ENCODE data around the gene NAALADL2.

The NAALADL2 gene

DNA sequence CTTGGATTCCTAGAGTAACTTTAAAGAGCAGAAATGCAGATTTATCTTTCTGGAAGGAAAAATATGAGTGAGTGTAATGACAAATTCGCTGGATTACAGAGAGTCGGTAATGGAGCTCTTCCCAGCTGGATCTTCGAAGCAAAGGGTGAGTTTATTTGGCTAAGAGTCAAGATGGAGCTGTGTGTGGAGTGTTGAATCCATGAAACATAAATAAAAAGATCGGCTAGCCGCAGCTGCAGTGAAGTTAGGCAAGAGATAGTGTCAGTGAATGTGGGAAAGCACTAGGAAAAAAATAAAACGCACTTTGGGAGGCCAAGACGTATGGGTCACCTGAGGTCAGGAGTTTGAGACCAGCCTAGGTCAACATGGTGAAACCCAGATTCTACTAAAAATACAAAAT is 10.3 kb downstream of the NAALADL2 start:
- TF ChIP-seq, protein P1, sequence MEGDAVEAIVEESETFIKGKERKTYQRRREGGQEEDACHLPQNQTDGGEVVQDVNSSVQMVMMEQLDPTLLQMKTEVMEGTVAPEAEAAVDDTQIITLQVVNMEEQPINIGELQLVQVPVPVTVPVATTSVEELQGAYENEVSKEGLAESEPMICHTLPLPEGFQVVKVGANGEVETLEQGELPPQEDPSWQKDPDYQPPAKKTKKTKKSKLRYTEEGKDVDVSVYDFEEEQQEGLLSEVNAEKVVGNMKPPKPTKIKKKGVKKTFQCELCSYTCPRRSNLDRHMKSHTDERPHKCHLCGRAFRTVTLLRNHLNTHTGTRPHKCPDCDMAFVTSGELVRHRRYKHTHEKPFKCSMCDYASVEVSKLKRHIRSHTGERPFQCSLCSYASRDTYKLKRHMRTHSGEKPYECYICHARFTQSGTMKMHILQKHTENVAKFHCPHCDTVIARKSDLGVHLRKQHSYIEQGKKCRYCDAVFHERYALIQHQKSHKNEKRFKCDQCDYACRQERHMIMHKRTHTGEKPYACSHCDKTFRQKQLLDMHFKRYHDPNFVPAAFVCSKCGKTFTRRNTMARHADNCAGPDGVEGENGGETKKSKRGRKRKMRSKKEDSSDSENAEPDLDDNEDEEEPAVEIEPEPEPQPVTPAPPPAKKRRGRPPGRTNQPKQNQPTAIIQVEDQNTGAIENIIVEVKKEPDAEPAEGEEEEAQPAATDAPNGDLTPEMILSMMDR (IDR thresholded peaks at IDR 0.05; ENCODE audit: unreplicated experiment in 3 of 3), result no peak
- Mint-ChIP-seq H3K27ac (no peak overlapping the region), H3K4me3 (no peak overlapping the region), H3K9me3 (no peaks in the 10 kb centered on the region), H3K4me1 (no peaks in the 10 kb centered on the region), H3K36me3 (ENCODE audit: low read depth) (no peaks in the 10 kb centered on the region), H3K27me3 (ENCODE audit: low read depth) (no peaks in the 10 kb centered on the region)

DNA sequence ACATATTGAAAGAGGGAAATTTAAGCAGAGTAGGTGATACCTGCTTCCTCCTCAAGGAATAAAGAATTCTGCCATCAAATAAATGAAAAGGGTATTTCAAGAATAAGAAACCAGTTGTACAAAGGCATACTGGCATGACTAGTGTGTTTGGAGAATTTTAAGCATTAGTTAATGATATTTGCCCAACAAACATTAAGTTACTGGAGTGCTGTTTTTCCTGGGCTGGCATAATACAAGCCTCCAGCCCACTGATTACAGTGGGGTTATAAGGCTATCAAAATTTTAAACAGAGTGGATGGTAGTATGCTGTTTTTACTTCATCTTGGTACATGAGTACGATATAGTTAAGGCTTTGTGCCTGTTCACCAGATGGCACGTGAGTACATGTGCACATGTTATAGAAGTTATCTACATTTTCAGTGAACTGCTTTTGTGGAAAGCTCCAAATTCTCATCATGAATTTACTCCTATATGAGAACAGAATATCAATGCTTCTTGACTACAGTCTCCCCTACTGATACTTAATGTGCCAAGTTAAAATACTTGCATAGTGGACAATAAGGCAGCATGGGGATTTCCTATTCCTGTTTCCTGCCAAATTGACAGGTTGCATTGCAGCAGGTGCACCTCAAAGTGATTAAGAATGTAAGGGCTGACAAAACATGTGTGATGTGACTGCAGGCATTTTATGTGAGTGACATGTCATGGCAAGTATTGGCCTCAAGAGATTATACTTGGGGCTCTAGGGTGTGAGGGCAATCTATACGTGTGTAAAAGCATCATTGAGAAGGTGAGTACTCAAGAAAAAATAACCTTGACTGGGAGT is 14.9 kb downstream of the NAALADL2 start:
- no peaks in the 10 kb centered on the region for H3K27me3 Mint-ChIP-seq (ENCODE audit: low read depth)
- no peaks in the 10 kb centered on the region for H3K36me3 Mint-ChIP-seq (ENCODE audit: low read depth)
- no peaks in the 10 kb centered on the region for H3K4me1 Mint-ChIP-seq
- no peak overlapping the region for H3K27ac Mint-ChIP-seq
- H3K9me3 Mint-ChIP-seq, result no peaks in the 10 kb centered on the region
- no peak overlapping the region for H3K4me3 Mint-ChIP-seq
- TF ChIP-seq, protein P1 (IDR thresholded peaks at IDR 0.05; ENCODE audit: unreplicated experiment in 3 of 3), result no peak

DNA sequence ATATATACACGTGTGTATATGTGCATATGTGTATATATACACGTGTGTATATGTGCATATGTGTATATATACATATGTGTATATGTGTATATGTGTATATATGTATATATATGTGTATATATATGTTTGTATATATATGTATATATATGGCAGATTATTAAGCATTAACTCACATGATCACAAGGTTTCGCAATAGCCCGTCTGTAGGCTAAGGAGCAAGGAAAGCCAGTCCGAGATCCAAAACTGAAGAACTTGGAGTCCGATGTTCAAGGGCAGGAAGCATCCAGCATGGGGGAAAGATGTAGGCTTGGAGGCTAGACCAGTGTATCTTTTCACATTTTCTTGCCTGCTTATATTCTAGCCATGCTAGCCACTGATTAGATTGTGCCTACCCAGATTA is 23.7 kb downstream of the NAALADL2 start:
- Mint-ChIP-seq H3K27me3 (ENCODE audit: low read depth) (no peaks in the 10 kb centered on the region), H3K9me3 (peaks cover 3% of the 10 kb centered on the region), H3K4me1 (no peaks in the 10 kb centered on the region), H3K4me3 (no peak overlapping the region), H3K36me3 (ENCODE audit: low read depth) (no peaks in the 10 kb centered on the region), H3K27ac (no peak overlapping the region)
- TF ChIP-seq, protein P1 (IDR thresholded peaks at IDR 0.05; ENCODE audit: unreplicated experiment in 3 of 3), result no peak

DNA sequence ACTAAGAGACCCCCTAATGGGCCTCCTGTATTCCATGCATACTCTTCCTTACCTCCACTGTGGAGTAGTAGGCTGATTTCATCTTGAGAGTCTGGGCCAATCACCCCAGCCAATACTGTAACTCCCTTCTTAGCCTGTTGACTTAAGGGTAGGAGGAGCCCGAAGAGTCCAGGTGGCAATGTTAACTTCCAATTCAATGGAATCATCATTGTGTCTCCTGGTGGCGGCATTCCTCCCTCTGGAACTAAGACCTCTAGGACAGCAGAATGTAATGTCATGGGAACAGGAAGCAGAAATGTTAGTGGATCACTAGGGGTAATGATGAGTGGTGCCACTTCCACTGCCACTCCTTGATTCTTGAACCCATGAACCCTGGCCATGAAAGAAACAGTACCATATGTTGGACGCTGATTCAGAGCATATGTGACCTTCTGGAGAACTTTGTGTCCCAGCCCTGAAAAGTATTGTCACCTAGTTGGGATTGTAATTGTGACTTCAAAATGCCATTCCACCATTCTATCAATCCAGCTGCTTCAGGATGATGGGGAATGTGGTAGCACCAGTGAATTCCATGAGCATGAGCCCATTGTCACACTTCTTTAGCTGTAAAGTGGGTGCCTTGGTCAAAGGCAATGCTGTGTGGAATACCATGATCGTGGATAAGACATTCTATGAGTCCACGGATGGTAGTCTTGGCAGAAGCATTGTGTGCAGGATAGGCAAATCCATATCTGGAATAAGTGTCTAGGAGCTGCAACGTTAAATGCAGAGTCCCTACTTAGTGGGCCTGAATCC is 24.9 kb downstream of the NAALADL2 start:
- Mint-ChIP-seq H3K27me3 (ENCODE audit: low read depth) (no peaks in the 10 kb centered on the region), H3K4me3 (no peak overlapping the region), H3K27ac (no peak overlapping the region), H3K36me3 (ENCODE audit: low read depth) (no peaks in the 10 kb centered on the region), H3K9me3 (peaks cover 3% of the 10 kb centered on the region), H3K4me1 (no peaks in the 10 kb centered on the region)
- TF ChIP-seq, protein P1 (IDR thresholded peaks at IDR 0.05; ENCODE audit: unreplicated experiment in 3 of 3), result no peak

DNA sequence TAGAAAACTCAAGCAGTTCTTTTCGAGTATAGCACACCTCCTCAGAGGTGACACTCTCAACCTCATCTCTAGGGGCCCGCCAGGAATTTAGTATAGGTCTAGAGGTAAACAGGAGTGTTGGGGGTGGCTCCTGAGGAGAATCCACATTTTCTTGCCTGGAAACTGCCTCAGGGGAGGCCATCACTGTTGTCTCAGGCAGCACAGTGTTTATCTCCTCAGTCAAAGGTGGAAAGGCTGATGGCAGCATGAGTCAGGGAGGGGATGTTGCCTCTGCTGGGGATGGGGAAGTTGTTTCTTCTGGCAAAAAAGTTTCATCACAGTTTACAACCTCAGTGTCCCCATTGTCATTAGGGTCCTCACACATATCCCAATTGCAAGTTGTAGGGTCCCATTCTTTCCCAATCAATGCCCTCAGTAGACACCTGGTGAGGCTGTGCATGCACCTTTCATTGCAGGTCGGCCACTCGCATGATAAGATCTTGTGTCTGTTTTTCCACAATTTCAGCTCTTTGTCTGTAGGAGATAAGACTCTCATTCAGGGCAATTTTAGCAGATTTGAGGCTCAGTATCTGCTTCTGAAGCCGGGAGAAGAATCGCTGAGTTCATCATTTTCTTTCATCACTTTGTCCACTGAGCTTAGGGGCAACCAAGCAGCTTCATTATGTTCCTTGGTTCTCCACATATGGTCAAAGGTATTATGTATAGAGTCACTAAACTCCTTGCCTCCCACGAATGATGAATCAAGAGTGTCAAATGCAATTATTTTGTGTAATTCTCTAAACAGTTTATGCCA is 25.8 kb downstream of the NAALADL2 start:
- H3K36me3 Mint-ChIP-seq (ENCODE audit: low read depth), result no peaks in the 10 kb centered on the region
- no peaks in the 10 kb centered on the region for H3K4me1 Mint-ChIP-seq
- no peak overlapping the region for H3K4me3 Mint-ChIP-seq
- TF ChIP-seq, protein P1 (IDR thresholded peaks at IDR 0.05; ENCODE audit: unreplicated experiment in 3 of 3), result no peak
- peaks cover 3% of the 10 kb centered on the region for H3K9me3 Mint-ChIP-seq
- H3K27ac Mint-ChIP-seq, result no peak overlapping the region
- H3K27me3 Mint-ChIP-seq (ENCODE audit: low read depth), result no peaks in the 10 kb centered on the region
